Measurements from ENCODE around the gene PLCD4.

GRCh38 chr2:218605432-218605831 is 2.3 kb upstream of the PLCD4 start:
- no peak for TF ChIP-seq CEBPB (IDR thresholded peaks at IDR 0.05; ENCODE audit: borderline replicate concordance in 1 of 2, low read depth in 2 of 2, low read length in 2 of 2)
- TF ChIP-seq POLR2AphosphoS2 (IDR thresholded peaks at IDR 0.05; ENCODE audit: low read depth, low read length) = no peak
- TF ChIP-seq STAT3 (IDR thresholded peaks at IDR 0.05; ENCODE audit: low read depth, low read length) = no peak
- no peak for TF ChIP-seq EZH2 (IDR thresholded peaks at IDR 0.05; ENCODE audit: borderline replicate concordance, control insufficient read depth, low read depth, low read length)
- TF ChIP-seq NFXL1 (IDR thresholded peaks at IDR 0.05; ENCODE audit: borderline replicate concordance) = no peak
- TF ChIP-seq USF1 (IDR thresholded peaks at IDR 0.05; ENCODE audit: borderline replicate concordance, extremely low read length, insufficient read depth, low read depth, low read length) = no peak
- TF ChIP-seq SUZ12 (IDR thresholded peaks at IDR 0.05; ENCODE audit: unreplicated experiment) = no peak
- TF ChIP-seq YY1 (IDR thresholded peaks at IDR 0.05; ENCODE audit: low read depth, low read length) = no peak
- TF ChIP-seq BCL11A (IDR thresholded peaks at IDR 0.05; ENCODE audit: low read depth, low read length) = no peak
- no peak for TF ChIP-seq ETV6 (conservative IDR thresholded peaks at IDR 0.05 in 1 of 2, IDR thresholded peaks at IDR 0.05 in 1 of 2; ENCODE audit: borderline replicate concordance in 1 of 2, low read depth in 1 of 2)
- TF ChIP-seq USF2 (IDR thresholded peaks at IDR 0.05; ENCODE audit: borderline replicate concordance, low read depth, low read length) = no peak
- no peak for TF ChIP-seq ZSCAN29 (IDR thresholded peaks at IDR 0.05)
- no peak for TF ChIP-seq CTCF (IDR thresholded peaks at IDR 0.05 in 2 of 3, conservative IDR thresholded peaks at IDR 0.05 in 1 of 3; ENCODE audit: control insufficient read depth in 2 of 3, extremely low read depth in 1 of 3, insufficient read depth in 1 of 3, low read depth in 3 of 3, low read length in 3 of 3)
- TF ChIP-seq ZBTB11 (CRISPR knock-in tag; IDR thresholded peaks at IDR 0.05) = no peak

Data from GM12878 (cell line).